Sigmoid colon (tissue), 7 donors: ENCODE data around the gene ASCL1. TPM values are rescaled to one million over a fixed set of nuclear protein-coding genes. Genes with fewer than 3 reads are reported as not detected.

ENCODE experiments used
- DNase-seq: peaks from one replicate; pipeline ENCODE4 v3.0.0-alpha.2; 2019
- H3K27ac ChIP-seq, 4 donors: fragments of 200-600 bp; sonication (generic); one replicate each; pipeline ENCODE4 v1.5.1; 2016 to 2019; ENCODE audit warnings: mild to moderate bottlenecking in 1 of 4
- H3K27me3 ChIP-seq, 3 donors: fragments of 200-600 bp; sonication (generic); one replicate each; pipeline ENCODE4 v1.5.1; 2019; ENCODE audit warnings: mild to moderate bottlenecking in 1 of 3
- H3K36me3 ChIP-seq, 4 donors: fragments of 200-600 bp; sonication (generic); one replicate each; pipeline ENCODE4 v1.5.1; 2016 to 2019
- H3K4me1 ChIP-seq, 4 donors: fragments of 200-600 bp; sonication (generic); one replicate each; pipeline ENCODE4 v1.5.1; 2017 to 2019
- H3K4me3 ChIP-seq, 4 donors: fragments of 200-600 bp; sonication (generic); one replicate each; pipeline ENCODE4 v1.5.1; 2017 to 2019; ENCODE audit warnings: mild to moderate bottlenecking in 2 of 4, moderate library complexity in 1 of 4
- H3K9me3 ChIP-seq, 4 donors: fragments of 200-600 bp in 3 of 4; sonication (generic) in 3 of 4; one replicate each; pipeline versions ENCODE4 v1.5.1 to v1.6.1; 2013 to 2019
- EP300 ChIP-seq, 4 donors: sonication (generic); formaldehyde crosslinking; IDR thresholded peaks; one replicate each; pipeline ENCODE4 v1.6.1; 2017; ENCODE audit warnings: antibody characterized with exemption in 4 of 4
- POLR2A ChIP-seq, 2 donors: fragments of 450-650 bp; IDR thresholded peaks; one replicate each; pipeline ENCODE4 v1.6.1; 2016; ENCODE audit warnings: antibody characterized with exemption in 2 of 2, mild to moderate bottlenecking in 2 of 2, moderate library complexity in 2 of 2
- POLR2AphosphoS5 ChIP-seq, 4 donors: sonication (generic); formaldehyde crosslinking; IDR thresholded peaks; one replicate each; pipeline ENCODE4 v1.6.1; 2017; ENCODE audit warnings: antibody characterized with exemption in 4 of 4
- WGBS, 2 donors: extraction: QIAGEN DNeasy Blood & Tissue Kit; methylation state at CpG; one replicate each; pipeline ENCODE4 v1.1.7; 2013; 5-methylcytosine and 5-hydroxymethylcytosine counted together
- intact Hi-C: fragments of 100-400 bp; cut with DNase I; formaldehyde crosslinking; loops from one replicate; pipeline ENCODE4 v1.15.1; 2023
- polyA plus RNA-seq, 3 donors: library from polyadenylated mRNA; stranded (reverse); fragments of 200-250 nt; gene quantifications; one replicate each; pipeline ENCODE4 v1.2.3, GENCODE V29; 2013
- total RNA-seq, 4 donors: library from RNA; depleted of rRNA; stranded (reverse); fragments of >200 nt; gene quantifications; one replicate each; pipeline ENCODE4 v1.1.0, GENCODE V29; 2016
- TF ChIP-seq, protein P1 (sequence below), 4 experiments: fragments of 450-650 bp in 3 of 4; fragments of 200-600 bp in 1 of 4; IDR thresholded peaks; one replicate each; pipeline ENCODE4 v1.5.1; 2016 to 2019; ENCODE audit warnings: antibody characterized with exemption in 4 of 4, mild to moderate bottlenecking in 3 of 4, moderate library complexity in 2 of 4
- donor health status: healthy with polysubstance abuse.
- donor health status: Bipolar disorder and iron deficiency.
- donor health status: healthy.

Gene ASCL1
- total and polyA plus RNA-seq, 7 donors: under 0.01 to 0.60 (median 0.32) TPM; not detected in 3

DNA sequence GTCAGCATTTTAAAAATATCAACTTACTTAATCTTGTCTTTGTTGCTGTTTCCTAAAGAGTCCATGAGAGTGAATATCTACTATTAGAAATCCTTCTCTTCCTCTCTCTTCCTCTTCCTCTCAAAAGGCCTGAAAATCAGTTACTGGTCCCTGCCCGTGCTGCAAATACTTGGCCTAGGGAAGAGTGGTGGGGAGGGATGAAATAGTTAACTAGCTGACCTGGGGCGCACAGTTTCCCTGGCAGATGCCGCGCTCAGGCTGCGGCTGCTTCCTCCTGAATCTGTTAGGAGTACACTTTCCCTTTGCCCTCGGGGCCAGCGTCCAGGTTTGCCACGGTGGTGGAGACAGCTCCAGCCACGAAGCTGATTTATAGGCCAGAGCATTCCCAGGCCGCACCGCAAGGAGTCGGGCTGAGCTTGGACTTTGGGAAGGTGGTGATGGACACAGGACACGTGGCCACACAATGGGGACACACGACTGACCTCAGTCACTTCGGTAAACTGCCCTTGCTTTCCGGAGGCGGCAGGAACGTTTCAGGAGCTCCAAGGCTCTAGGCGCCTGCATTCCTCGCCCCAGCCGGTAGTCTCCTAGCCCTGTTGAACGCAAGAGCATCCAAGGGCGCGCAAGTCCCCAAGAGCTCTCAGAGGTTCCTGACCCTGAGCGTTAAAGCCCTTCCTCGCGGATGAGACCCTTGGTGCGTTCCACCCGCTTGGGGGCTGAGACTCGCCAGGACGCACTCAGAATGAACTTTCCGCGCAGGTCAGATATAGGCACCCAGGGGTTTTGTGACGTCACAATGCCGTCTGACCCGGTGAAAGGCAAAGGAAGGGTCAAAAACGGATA, 7.1 kb upstream of the ASCL1 start:
- Histone ChIP-seq H3K4me1 (no peaks in the 10 kb centered on the region), H3K27me3 (peaks cover 4 to 80% (median 41%) of the 10 kb centered on the region in 3 donors), H3K27ac (no peak overlapping the region), H3K4me3 (no peak overlapping the region), H3K36me3 (no peaks in the 10 kb centered on the region), H3K9me3 (no peaks in the 10 kb centered on the region)
- 4 to 9% methylated on average over 37 of the region's 37 CpGs for WGBS, 2 donors
- no peak for TF ChIP-seq EP300 (IDR thresholded peaks at IDR 0.05)
- TF ChIP-seq, protein P1, sequence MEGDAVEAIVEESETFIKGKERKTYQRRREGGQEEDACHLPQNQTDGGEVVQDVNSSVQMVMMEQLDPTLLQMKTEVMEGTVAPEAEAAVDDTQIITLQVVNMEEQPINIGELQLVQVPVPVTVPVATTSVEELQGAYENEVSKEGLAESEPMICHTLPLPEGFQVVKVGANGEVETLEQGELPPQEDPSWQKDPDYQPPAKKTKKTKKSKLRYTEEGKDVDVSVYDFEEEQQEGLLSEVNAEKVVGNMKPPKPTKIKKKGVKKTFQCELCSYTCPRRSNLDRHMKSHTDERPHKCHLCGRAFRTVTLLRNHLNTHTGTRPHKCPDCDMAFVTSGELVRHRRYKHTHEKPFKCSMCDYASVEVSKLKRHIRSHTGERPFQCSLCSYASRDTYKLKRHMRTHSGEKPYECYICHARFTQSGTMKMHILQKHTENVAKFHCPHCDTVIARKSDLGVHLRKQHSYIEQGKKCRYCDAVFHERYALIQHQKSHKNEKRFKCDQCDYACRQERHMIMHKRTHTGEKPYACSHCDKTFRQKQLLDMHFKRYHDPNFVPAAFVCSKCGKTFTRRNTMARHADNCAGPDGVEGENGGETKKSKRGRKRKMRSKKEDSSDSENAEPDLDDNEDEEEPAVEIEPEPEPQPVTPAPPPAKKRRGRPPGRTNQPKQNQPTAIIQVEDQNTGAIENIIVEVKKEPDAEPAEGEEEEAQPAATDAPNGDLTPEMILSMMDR (IDR thresholded peaks at IDR 0.05): no peak
- no peak for TF ChIP-seq POLR2A (IDR thresholded peaks at IDR 0.05)
- no peak for TF ChIP-seq POLR2AphosphoS5 (IDR thresholded peaks at IDR 0.05)
- no peak for DNase-seq
- intact Hi-C loops: no loop called here

DNA sequence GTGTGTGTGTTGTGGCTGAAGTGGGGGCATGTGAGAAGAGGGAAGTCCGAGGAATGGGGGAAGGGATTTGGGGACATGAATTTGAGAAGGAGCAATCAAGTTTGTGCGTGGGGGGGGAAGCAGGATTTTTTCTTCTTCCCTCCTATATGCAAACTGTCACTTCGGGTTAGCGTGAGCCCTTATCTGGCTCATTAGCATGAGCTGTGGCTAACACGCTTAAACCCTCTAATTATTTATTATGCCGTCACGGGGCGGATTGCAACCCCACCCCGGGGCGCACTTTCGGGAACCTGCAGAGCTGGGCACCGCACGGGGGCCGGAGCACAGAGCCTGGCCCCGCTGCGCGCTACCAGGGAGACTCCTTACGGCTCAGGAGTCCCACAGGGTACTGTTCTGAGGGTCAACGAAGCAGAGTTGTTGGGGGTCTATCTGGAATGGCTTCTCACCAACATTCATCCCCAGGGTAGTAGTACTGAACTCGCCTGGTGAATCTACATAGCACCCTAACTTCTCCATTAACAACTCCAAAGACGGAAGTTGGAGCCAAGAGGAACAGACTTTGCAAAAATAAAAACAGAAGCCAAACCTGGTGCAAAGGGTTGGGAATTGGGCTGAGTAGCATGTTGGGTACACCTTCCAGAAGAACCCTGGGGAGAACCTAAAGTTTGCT, 6.4 kb upstream of the ASCL1 start:
- Histone ChIP-seq H3K4me1 (peaks cover 0 to 3% (median under 1%) of the 10 kb centered on the region in 4 donors), H3K27ac (no peak overlapping the region), H3K27me3 (peaks cover 9 to 88% (median 48%) of the 10 kb centered on the region in 3 donors), H3K36me3 (no peaks in the 10 kb centered on the region), H3K4me3 (no peak overlapping the region), H3K9me3 (no peaks in the 10 kb centered on the region)
- no peak for DNase-seq
- TF ChIP-seq POLR2AphosphoS5 (IDR thresholded peaks at IDR 0.05): no peak
- no peak for TF ChIP-seq POLR2A (IDR thresholded peaks at IDR 0.05)
- TF ChIP-seq, protein P1 (IDR thresholded peaks at IDR 0.05): no peak
- TF ChIP-seq EP300 (IDR thresholded peaks at IDR 0.05): no peak
- WGBS, 2 donors: 8 to 18% methylated on average over 21 of the region's 21 CpGs
- intact Hi-C loops: no loop called here

DNA sequence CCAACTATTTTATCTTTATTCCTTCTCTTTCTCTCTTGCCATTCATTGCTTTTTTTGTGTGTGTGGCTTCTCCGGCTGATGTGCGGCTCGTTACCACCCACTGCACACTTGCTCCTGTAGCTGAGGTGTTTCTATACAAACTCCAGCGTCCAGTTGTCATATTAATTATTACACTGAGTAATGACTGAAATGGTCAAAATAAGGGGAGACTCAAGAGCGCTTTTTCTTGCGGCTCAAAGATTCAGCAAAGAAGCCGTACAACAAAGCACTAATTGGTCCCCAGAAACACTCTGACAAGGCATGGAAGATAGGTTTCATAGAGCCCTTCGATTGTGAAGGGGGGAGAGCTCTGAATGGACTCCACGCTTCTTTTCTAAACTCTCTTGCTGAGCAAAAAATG, 5.6 kb upstream of the ASCL1 start:
- no peak overlapping the region for H3K4me3 ChIP-seq
- H3K27ac ChIP-seq: no peak overlapping the region
- intact Hi-C loops: no loop called here
- H3K36me3 ChIP-seq: no peaks in the 10 kb centered on the region
- H3K9me3 ChIP-seq: no peaks in the 10 kb centered on the region
- H3K4me1 ChIP-seq: peaks cover 0 to 11% (median 8%) of the 10 kb centered on the region in 4 donors
- TF ChIP-seq POLR2AphosphoS5 (IDR thresholded peaks at IDR 0.05) (no peak), EP300 (IDR thresholded peaks at IDR 0.05) (no peak), POLR2A (IDR thresholded peaks at IDR 0.05) (no peak)
- TF ChIP-seq, protein P1 (IDR thresholded peaks at IDR 0.05): no peak
- DNase-seq: no peak
- peaks cover 17 to 95% (median 56%) of the 10 kb centered on the region in 3 donors for H3K27me3 ChIP-seq
- 37 to 44% methylated on average over 9 of the region's 9 CpGs for WGBS, 2 donors

DNA sequence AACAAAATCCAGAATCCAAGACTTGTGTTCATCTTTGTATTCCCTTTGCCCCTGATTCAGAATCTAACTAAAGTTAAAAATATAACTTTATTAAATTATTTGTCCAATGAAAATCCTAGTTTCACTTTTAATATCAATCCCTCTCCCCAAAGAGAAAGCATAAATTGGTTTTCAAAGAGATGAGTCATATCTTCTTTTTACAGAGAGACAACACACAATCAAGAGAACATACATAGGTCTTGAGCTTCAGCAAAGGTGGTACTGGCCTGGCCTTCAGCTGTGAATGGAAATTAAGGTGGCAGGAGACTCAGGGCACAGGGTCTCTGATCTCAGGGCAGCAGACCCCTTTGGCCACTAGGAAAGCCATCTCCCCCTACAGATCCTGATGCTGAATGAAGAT, 4.3 kb upstream of the ASCL1 start:
- no peak overlapping the region for H3K4me3 ChIP-seq
- intact Hi-C loops: no loop called here
- TF ChIP-seq EP300 (IDR thresholded peaks at IDR 0.05): no peak
- no peak for TF ChIP-seq POLR2A (IDR thresholded peaks at IDR 0.05)
- no peak for TF ChIP-seq POLR2AphosphoS5 (IDR thresholded peaks at IDR 0.05)
- TF ChIP-seq, protein P1 (IDR thresholded peaks at IDR 0.05): no peak
- no peaks in the 10 kb centered on the region for H3K9me3 ChIP-seq
- H3K4me1 ChIP-seq: peaks cover 0 to 25% (median 21%) of the 10 kb centered on the region in 4 donors
- H3K27ac ChIP-seq: no peak overlapping the region
- DNase-seq: no peak
- peaks cover 17 to 98% (median 70%) of the 10 kb centered on the region in 3 donors for H3K27me3 ChIP-seq
- H3K36me3 ChIP-seq: no peaks in the 10 kb centered on the region
